Gastrocnemius medialis (tissue), 4 donors: ENCODE data around the gene CEACAM21. TPM values are rescaled to one million over a fixed set of nuclear protein-coding genes. Genes with fewer than 3 reads are reported as not detected.

Source experiments
- ATAC-seq, 2 donors: fragments of 150-250 bp; one replicate each; pipeline ENCODE4 v1.9.1; 2016
- DNase-seq, 2 donors: peaks; one replicate each; pipeline ENCODE4 v3.0.0-alpha.2; 2019
- H3K27ac ChIP-seq, 4 donors: fragments of 200-600 bp; sonication (generic); 1 replicate in 1 of 4; 2 replicates in 3 of 4; pipeline ENCODE4 v1.5.1; 2016 to 2018; ENCODE audit warnings: mild to moderate bottlenecking in 2 of 4, moderate library complexity in 1 of 4
- H3K27me3 ChIP-seq, 3 donors: fragments of 200-600 bp; sonication (generic) in 2 of 3; 1 replicate in 1 of 3; 2 replicates in 2 of 3; pipeline versions ENCODE4 v1.5.1 to v1.6.0; 2016 to 2019; ENCODE audit warnings: mild to moderate bottlenecking in 1 of 3, moderate library complexity in 1 of 3
- H3K36me3 ChIP-seq, 2 donors: fragments of 200-600 bp; sonication (generic) in 1 of 2; one replicate each; pipeline ENCODE4 v1.5.1; 2017 to 2018
- H3K4me1 ChIP-seq, 2 donors: fragments of 200-600 bp; sonication (generic) in 1 of 2; one replicate each; pipeline ENCODE4 v1.5.1; 2016 to 2017; ENCODE audit warnings: mild to moderate bottlenecking in 2 of 2
- H3K4me3 ChIP-seq, 4 donors: fragments of 200-600 bp; sonication (generic) in 3 of 4; 1 replicate in 1 of 4; 2 replicates in 3 of 4; pipeline ENCODE4 v1.5.1; 2016 to 2019; ENCODE audit warnings: mild to moderate bottlenecking in 2 of 4
- H3K9me3 ChIP-seq, 3 donors: fragments of 200-600 bp; sonication (generic) in 2 of 3; 1 replicate in 1 of 3; 2 replicates in 2 of 3; pipeline ENCODE4 v1.5.1; 2016 to 2019
- CTCF ChIP-seq, 5 experiments: fragments of 450-650 bp in 3 of 5; fragments of 200-600 bp in 2 of 5; sonication (generic) in 2 of 5; IDR thresholded peaks in 4 of 5; conservative IDR thresholded peaks in 1 of 5; 1 replicate in 4 of 5; 2 replicates in 1 of 5; pipeline ENCODE4 v1.5.1; 2016 to 2019; ENCODE audit warnings: antibody characterized with exemption in 5 of 5, mild to moderate bottlenecking in 3 of 5, moderate library complexity in 3 of 5
- POLR2A ChIP-seq, 2 donors: fragments of 450-650 bp; IDR thresholded peaks; one replicate each; pipeline ENCODE4 v1.6.1; 2017; ENCODE audit warnings: antibody characterized with exemption in 2 of 2, mild to moderate bottlenecking in 2 of 2, moderate library complexity in 2 of 2
- in situ Hi-C, 4 donors: fragments of 200-750 bp; cut with MboI; loops; one replicate each; pipeline versions ENCODE4 v1.15.0 to v1.8.0; 2017; ENCODE audit warnings: low sequenced_read_pairs in 4 of 4
- intact Hi-C: fragments of 100-400 bp; cut with DNase I; formaldehyde crosslinking; loops from one replicate; pipeline ENCODE4 v1.15.1; 2023; ENCODE audit warnings: low total_unique reads
- total RNA-seq, 4 donors: library from RNA; depleted of rRNA; stranded (reverse); fragments of >200 nt; gene quantifications; one replicate each; pipeline versions ENCODE4 v1.1.0 to v1.2.3, GENCODE V29; 2016

CEACAM21 gene
- total RNA-seq, 4 donors from 2014 or later, result 0.49 TPM; not detected in 3

- H3K27ac ChIP-seq, result no peak overlapping the region
- no peaks in the 10 kb centered on the region for H3K27me3 ChIP-seq
- TF ChIP-seq CTCF (IDR thresholded peaks at IDR 0.05 in 4 of 5, conservative IDR thresholded peaks at IDR 0.05 in 1 of 5) (no peak), POLR2A (IDR thresholded peaks at IDR 0.05) (no peak)
- no peak for ATAC-seq
- intact Hi-C loops (no loop called here), in situ Hi-C loops (no loop called here)
- no peaks in the 10 kb centered on the region for H3K9me3 ChIP-seq
- no peaks in the 10 kb centered on the region for H3K36me3 ChIP-seq
- H3K4me1 ChIP-seq, result no peaks in the 10 kb centered on the region
- H3K4me3 ChIP-seq, result no peak overlapping the region
- DNase-seq, result no peak
Observed at GRCh38 chr19:41584260-41584810, 8.4 kb downstream of the CEACAM21 start.

- Histone ChIP-seq H3K27ac (no peak overlapping the region), H3K4me3 (no peak overlapping the region), H3K27me3 (no peaks in the 10 kb centered on the region), H3K4me1 (no peaks in the 10 kb centered on the region), H3K36me3 (no peaks in the 10 kb centered on the region), H3K9me3 (no peaks in the 10 kb centered on the region)
- no peak for DNase-seq
- ATAC-seq, result no peak
- TF ChIP-seq CTCF (IDR thresholded peaks at IDR 0.05 in 4 of 5, conservative IDR thresholded peaks at IDR 0.05 in 1 of 5), result no peak
- no peak for TF ChIP-seq POLR2A (IDR thresholded peaks at IDR 0.05)
- in situ Hi-C loops (no loop called here), intact Hi-C loops (no loop called here)
Observed at GRCh38 chr19:41584931-41585330, 9.0 kb downstream of the CEACAM21 start.

- DNase-seq (no peak), ATAC-seq (no peak)
- no peaks in the 10 kb centered on the region for H3K36me3 ChIP-seq
- H3K9me3 ChIP-seq, result no peaks in the 10 kb centered on the region
- no peak overlapping the region for H3K4me3 ChIP-seq
- H3K27ac ChIP-seq, result no peak overlapping the region
- H3K27me3 ChIP-seq, result no peaks in the 10 kb centered on the region
- in situ Hi-C loops (no loop called here), intact Hi-C loops (no loop called here)
- TF ChIP-seq POLR2A (IDR thresholded peaks at IDR 0.05) (no peak), CTCF (IDR thresholded peaks at IDR 0.05 in 4 of 5, conservative IDR thresholded peaks at IDR 0.05 in 1 of 5) (no peak)
- H3K4me1 ChIP-seq, result no peaks in the 10 kb centered on the region
Observed at GRCh38 chr19:41586064-41586463, 10.1 kb downstream of the CEACAM21 start.

GRCh38 chr19:41587101-41587837 lies 11.3 kb downstream of the CEACAM21 start:
- no peaks in the 10 kb centered on the region for H3K27me3 ChIP-seq
- H3K9me3 ChIP-seq, result no peaks in the 10 kb centered on the region
- H3K4me1 ChIP-seq, result no peaks in the 10 kb centered on the region
- no peak overlapping the region for H3K27ac ChIP-seq
- intact Hi-C loops (no loop called here), in situ Hi-C loops (no loop called here)
- no peaks in the 10 kb centered on the region for H3K36me3 ChIP-seq
- H3K4me3 ChIP-seq, result no peak overlapping the region
- TF ChIP-seq POLR2A (IDR thresholded peaks at IDR 0.05), result no peak
- TF ChIP-seq CTCF (IDR thresholded peaks at IDR 0.05 in 4 of 5, conservative IDR thresholded peaks at IDR 0.05 in 1 of 5), result no peak
- ATAC-seq (no peak), DNase-seq (no peak)
